Lower leg skin (tissue), 4 donors: ENCODE data around the gene CNOT1. TPM values are rescaled to one million over a fixed set of nuclear protein-coding genes. Genes with fewer than 3 reads are reported as not detected.
"Not testable (repeated sequence)": the region's sequence is repeated elsewhere in the genome, so short reads cannot be mapped to it uniquely, and the experiment has no call there.

ENCODE experiments used
- DNase-seq, 2 donors: peaks; one replicate each; pipeline ENCODE4 v3.0.0-alpha.2; 2019; ENCODE audit warnings: low spot score in 2 of 2
- H3K4me3 ChIP-seq: fragments of 200-600 bp; sonication (generic); 2 replicates; pipeline ENCODE4 v1.5.1; 2017; ENCODE audit warnings: mild to moderate bottlenecking, low read depth; ENCODE audit not compliant: poor library complexity, severe bottlenecking
- POLR2A ChIP-seq, 2 donors: fragments of 450-650 bp; IDR thresholded peaks; one replicate each; pipeline ENCODE4 v1.6.1; 2016 to 2017; ENCODE audit warnings: antibody characterized with exemption in 2 of 2, mild to moderate bottlenecking in 1 of 2, moderate library complexity in 1 of 2
- WGBS, 2 donors: methylation state at CpG; one replicate each; pipeline ENCODE4 v1.1.5; 2018; 5-methylcytosine and 5-hydroxymethylcytosine counted together
- intact Hi-C: fragments of 100-400 bp; cut with DNase I; formaldehyde crosslinking; loops from one replicate; pipeline ENCODE4 v1.15.0; 2023; ENCODE audit warnings: low total_unique reads
- total RNA-seq, 4 donors: library from RNA; depleted of rRNA; stranded (reverse); fragments of >200 nt; gene quantifications; one replicate each; pipeline ENCODE4 v1.1.0, GENCODE V29; 2016
- TF ChIP-seq, protein P1 (sequence below), 3 donors: fragments of 450-650 bp; IDR thresholded peaks; one replicate each; pipeline ENCODE4 v1.5.1; 2016; ENCODE audit warnings: antibody characterized with exemption in 3 of 3, mild to moderate bottlenecking in 3 of 3, moderate library complexity in 2 of 3

The CNOT1 gene
- total RNA-seq, 4 donors from 2014 or later, result 80.1 to 118 (median 102) TPM

DNA sequence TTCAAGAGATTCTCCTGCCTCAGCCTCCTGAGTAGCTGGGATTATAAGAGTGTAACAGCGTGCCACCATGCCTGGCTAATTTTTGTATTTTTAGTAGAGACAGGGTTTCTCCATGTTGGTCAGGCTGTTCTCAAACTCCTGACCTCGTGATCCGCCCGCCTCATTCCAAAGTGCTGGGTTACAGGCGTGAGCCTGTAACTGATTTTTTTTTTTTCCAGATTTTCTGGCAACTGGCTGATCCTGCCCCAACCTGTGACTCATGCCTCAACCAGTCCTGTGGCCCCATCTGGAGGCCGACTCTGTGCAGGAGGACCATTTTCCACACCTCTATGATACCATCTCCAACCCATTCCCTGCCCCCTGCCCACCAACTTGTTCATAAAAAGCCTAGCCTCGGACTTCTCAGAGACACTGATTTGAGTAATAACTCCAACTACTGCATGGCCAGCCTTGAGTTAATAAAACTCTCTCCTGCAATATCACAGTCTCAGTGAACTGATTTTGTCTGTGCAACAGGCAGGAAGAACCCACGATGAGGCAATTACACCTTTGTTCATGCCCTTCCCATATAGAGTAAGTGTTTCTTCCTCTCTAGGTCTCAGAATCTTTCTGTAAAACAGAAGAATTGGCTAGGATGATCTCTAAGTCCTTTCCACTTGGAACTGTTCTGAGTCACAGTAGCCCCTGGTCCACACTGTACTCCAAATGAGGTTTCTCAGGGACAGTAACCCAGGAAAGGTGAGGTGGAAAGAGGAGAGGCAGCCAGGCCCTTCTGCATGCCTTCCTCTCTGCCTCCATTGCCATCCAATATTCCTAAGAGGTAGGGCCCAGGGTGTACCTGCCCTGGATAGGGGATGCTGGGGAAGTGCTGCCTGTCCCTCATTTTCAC is 8.8 kb upstream of the CNOT1 start:
- H3K4me3 ChIP-seq, result no peak overlapping the region
- no peak for TF ChIP-seq POLR2A (IDR thresholded peaks at IDR 0.05)
- TF ChIP-seq, protein P1, sequence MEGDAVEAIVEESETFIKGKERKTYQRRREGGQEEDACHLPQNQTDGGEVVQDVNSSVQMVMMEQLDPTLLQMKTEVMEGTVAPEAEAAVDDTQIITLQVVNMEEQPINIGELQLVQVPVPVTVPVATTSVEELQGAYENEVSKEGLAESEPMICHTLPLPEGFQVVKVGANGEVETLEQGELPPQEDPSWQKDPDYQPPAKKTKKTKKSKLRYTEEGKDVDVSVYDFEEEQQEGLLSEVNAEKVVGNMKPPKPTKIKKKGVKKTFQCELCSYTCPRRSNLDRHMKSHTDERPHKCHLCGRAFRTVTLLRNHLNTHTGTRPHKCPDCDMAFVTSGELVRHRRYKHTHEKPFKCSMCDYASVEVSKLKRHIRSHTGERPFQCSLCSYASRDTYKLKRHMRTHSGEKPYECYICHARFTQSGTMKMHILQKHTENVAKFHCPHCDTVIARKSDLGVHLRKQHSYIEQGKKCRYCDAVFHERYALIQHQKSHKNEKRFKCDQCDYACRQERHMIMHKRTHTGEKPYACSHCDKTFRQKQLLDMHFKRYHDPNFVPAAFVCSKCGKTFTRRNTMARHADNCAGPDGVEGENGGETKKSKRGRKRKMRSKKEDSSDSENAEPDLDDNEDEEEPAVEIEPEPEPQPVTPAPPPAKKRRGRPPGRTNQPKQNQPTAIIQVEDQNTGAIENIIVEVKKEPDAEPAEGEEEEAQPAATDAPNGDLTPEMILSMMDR (IDR thresholded peaks at IDR 0.05), result no peak
- intact Hi-C loops, result no loop called here
- 39 to 40% methylated on average over 8 of the region's 8 CpGs for WGBS, 2 donors
- DNase-seq, result peak; percentile 40 to 86

DNA sequence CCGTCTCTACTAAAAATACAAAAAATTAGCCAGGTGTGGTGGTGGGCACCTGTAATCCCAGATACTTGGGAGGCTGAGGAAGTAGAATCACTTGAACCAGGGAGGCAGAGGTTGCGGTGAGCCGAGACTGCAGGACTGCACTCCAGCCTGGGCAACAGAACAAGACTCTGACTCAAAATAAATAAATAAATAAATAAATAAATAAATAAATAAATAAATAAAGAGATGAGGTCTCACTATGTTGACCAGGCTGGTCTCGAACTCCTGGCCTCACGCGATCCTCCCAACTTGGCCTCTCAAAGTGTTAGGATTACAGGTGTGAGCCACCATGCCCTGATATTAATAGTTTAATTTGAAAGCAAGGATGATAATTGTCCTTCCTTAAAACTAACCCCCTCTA is 7.4 kb upstream of the CNOT1 start:
- H3K4me3 ChIP-seq, DNase-seq, intact Hi-C loops: not testable (repeated sequence)
- WGBS, 2 donors, result 96% methylated on average over 6 of the region's 6 CpGs

DNA sequence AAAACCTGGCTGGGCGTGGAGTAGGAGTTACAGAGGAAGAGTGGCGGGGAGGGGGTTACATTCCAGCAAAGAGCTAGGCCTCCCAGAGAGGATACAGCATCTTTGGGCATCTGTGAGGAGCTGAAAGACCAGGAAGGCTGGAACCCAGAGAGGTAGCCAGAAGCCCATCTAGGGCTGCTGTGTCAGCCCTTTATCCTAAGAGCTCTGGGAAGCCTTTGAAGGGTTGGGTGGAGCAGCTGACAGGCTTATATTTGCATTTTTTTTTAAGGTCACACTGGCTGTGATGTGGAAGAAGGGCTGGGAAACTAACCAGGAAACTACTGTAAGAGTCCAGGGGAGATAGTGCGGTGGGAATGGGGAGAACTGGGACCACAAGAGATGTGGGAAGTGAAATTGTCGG is 6.8 kb upstream of the CNOT1 start:
- no peak for DNase-seq
- no peak overlapping the region for H3K4me3 ChIP-seq
- 89 to 94% methylated on average over 4 of the region's 4 CpGs for WGBS, 2 donors
- TF ChIP-seq, protein P1 (IDR thresholded peaks at IDR 0.05), result no peak
- no peak for TF ChIP-seq POLR2A (IDR thresholded peaks at IDR 0.05)
- intact Hi-C loops, result no loop called here

GRCh38 chr16:58635502-58635901 is 5.9 kb upstream of the CNOT1 start:
- WGBS, 2 donors, result 95 to 98% methylated on average over 4 of the region's 4 CpGs
- intact Hi-C loops, result no loop called here
- DNase-seq, result no peak
- TF ChIP-seq POLR2A (IDR thresholded peaks at IDR 0.05), result no peak
- TF ChIP-seq, protein P1 (IDR thresholded peaks at IDR 0.05), result no peak
- no peak overlapping the region for H3K4me3 ChIP-seq

DNA sequence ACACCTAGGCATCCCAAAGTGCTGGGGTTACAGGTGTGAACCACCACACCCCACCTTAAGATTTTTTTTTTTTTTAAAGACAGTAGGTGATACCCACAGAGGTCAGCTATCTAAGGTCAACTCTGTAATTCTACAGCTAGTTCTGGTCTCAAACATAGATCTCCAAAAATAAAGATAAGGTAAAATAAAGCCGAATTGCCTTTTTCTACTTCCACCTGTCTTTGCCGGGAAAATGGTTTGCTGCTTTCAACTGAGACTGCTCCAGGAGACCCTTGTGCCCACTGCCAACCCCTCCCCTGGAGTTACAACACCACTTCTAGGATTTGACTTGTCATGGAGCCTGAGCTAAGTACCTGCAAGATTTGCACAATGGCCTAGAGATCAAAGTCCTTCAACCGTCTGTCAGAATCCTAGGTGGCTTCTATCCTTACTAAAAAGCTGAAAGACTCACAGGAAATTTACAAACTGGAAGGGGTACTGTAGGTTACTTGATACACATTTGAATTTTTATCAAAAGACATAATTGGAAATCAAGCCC is 4.7 kb upstream of the CNOT1 start:
- WGBS, 2 donors, result 78 to 79% methylated on average over 3 of the region's 3 CpGs
- TF ChIP-seq, protein P1 (IDR thresholded peaks at IDR 0.05), result no peak
- TF ChIP-seq POLR2A (IDR thresholded peaks at IDR 0.05), result no peak
- H3K4me3 ChIP-seq, result no peak overlapping the region
- no peak for DNase-seq
- intact Hi-C loops, result no loop called here

DNA sequence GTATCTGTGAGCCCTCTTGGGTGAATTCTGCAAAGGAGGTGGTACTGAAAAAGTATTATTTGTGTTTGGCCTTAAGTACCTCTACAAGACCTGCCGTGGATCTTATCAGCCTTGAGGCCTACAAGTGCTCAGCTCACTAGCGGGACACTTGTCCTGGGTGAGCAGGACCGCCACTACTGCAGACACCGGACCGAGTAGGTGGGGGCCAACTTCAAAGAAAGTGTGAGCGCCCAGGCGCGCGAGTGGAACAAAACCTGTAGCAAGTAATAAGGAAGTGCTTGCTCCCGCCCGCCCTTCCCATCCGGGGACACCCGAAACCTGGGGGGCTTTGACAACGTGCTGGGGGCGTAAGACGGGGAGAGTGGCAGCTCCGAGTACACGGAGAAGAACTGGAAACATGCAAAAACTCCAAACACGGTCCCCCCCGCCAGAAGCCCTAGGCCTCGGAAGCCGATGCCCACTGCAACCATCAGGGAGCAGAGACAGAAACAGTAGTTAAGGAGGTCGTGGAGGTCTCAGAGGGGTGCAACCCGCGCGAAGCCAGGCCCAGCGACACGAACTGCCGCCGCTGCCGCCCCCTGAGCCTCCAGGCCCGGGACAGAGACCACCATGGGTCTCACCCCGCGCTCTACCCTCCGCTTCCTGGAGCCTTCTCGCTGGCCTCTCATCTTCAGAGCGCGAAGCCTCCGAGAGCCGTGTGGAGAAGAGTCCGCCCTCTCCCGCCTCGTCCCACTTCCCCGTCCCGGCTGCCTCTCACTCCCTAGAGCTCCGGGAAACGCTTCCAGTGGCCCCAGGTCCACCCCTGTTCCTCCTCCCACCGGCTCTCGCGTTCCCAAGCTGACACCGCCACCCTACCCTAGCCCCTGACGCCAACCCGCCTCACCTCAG is 537 bp downstream of the CNOT1 start:
- intact Hi-C loops, result no loop called here
- 0 to 1% methylated on average over 40 to 53 of the region's 53 CpGs for WGBS, 2 donors
- peak; percentile 49 to 92 for DNase-seq
- H3K4me3 ChIP-seq, result peak overlapping the region; percentile 91
- TF ChIP-seq POLR2A (IDR thresholded peaks at IDR 0.05), result no peak
- TF ChIP-seq, protein P1 (IDR thresholded peaks at IDR 0.05), result no peak
